ENCODE data around the gene PHRF1. TPM values are rescaled to one million over a fixed set of nuclear protein-coding genes. Genes with fewer than 3 reads are reported as not detected.

The PHRF1 gene
- total RNA-seq, 2 donors from 2014 or later: 12.4 to 14.2 TPM

GRCh38 chr11:593347-593746, 17.1 kb downstream of the PHRF1 start:
- Histone ChIP-seq H3K9me3 (no peaks in the 10 kb centered on the region), H3K4me3 (no peak overlapping the region), H3K27me3 (no peaks in the 10 kb centered on the region), H3K27ac (no peak overlapping the region), H3K4me1 (no peaks in the 10 kb centered on the region), H3K36me3 (peaks cover 83% of the 10 kb centered on the region)
- TF ChIP-seq, protein P1, sequence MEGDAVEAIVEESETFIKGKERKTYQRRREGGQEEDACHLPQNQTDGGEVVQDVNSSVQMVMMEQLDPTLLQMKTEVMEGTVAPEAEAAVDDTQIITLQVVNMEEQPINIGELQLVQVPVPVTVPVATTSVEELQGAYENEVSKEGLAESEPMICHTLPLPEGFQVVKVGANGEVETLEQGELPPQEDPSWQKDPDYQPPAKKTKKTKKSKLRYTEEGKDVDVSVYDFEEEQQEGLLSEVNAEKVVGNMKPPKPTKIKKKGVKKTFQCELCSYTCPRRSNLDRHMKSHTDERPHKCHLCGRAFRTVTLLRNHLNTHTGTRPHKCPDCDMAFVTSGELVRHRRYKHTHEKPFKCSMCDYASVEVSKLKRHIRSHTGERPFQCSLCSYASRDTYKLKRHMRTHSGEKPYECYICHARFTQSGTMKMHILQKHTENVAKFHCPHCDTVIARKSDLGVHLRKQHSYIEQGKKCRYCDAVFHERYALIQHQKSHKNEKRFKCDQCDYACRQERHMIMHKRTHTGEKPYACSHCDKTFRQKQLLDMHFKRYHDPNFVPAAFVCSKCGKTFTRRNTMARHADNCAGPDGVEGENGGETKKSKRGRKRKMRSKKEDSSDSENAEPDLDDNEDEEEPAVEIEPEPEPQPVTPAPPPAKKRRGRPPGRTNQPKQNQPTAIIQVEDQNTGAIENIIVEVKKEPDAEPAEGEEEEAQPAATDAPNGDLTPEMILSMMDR (IDR thresholded peaks at IDR 0.05): no peak
- DNase-seq (ENCODE audit: low spot score): no peak

- H3K9me3 ChIP-seq: no peaks in the 10 kb centered on the region
- no peak overlapping the region for H3K27ac ChIP-seq
- H3K36me3 ChIP-seq: peaks cover 87% of the 10 kb centered on the region
- no peaks in the 10 kb centered on the region for H3K27me3 ChIP-seq
- no peak for DNase-seq (ENCODE audit: low spot score)
- no peak overlapping the region for H3K4me3 ChIP-seq
- TF ChIP-seq, protein P1 (IDR thresholded peaks at IDR 0.05): no peak
- H3K4me1 ChIP-seq: no peaks in the 10 kb centered on the region
Measured at GRCh38 chr11:595400-595799, 19.1 kb downstream of the PHRF1 start.

DNA sequence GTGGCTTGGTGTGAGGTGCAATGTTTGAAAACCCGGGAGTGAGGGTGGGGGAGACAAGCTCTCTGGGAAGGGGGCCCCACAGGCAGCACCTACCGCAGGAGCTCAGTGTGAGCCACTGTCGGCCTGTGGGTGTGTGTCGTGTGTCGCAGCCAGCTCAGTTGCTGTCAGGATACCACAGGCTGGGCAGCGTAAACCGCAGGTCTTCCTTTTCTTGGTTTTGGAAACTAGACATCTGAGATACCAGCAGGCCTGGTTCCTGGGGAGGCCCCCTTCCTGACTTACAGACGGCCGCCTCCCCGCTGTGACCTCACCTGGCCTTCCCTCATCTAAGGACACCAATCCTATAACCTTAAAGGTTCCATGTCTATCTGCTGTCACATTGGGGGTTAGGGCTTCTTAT, 20.1 kb downstream of the PHRF1 start:
- no peaks in the 10 kb centered on the region for H3K27me3 ChIP-seq
- TF ChIP-seq, protein P1 (IDR thresholded peaks at IDR 0.05): no peak
- H3K4me3 ChIP-seq: no peak overlapping the region
- no peaks in the 10 kb centered on the region for H3K9me3 ChIP-seq
- no peaks in the 10 kb centered on the region for H3K4me1 ChIP-seq
- H3K36me3 ChIP-seq: peaks cover 92% of the 10 kb centered on the region
- H3K27ac ChIP-seq: no peak overlapping the region
- DNase-seq (ENCODE audit: low spot score): no peak

GRCh38 chr11:597166-597725, 21.0 kb downstream of the PHRF1 start:
- Histone ChIP-seq H3K27ac (no peak overlapping the region), H3K27me3 (no peaks in the 10 kb centered on the region), H3K36me3 (peaks cover 95% of the 10 kb centered on the region), H3K4me1 (no peaks in the 10 kb centered on the region), H3K4me3 (no peak overlapping the region), H3K9me3 (no peaks in the 10 kb centered on the region)
- TF ChIP-seq, protein P1 (IDR thresholded peaks at IDR 0.05): no peak
- no peak for DNase-seq (ENCODE audit: low spot score)

- Histone ChIP-seq H3K4me1 (no peaks in the 10 kb centered on the region), H3K9me3 (no peaks in the 10 kb centered on the region), H3K27ac (no peak overlapping the region), H3K4me3 (no peak overlapping the region), H3K36me3 (peaks cover 95% of the 10 kb centered on the region), H3K27me3 (no peaks in the 10 kb centered on the region)
- DNase-seq (ENCODE audit: low spot score): no peak
- TF ChIP-seq, protein P1 (IDR thresholded peaks at IDR 0.05): no peak
Measured at GRCh38 chr11:598005-598680, 21.9 kb downstream of the PHRF1 start.

Data from right atrium auricular region (tissue), 2 donors.